MV-4-11 (cell line): Measurements from ENCODE around the gene PCIF1.
"Not testable (repeated sequence)": the region's sequence is repeated elsewhere in the genome, so short reads cannot be mapped to it uniquely, and the experiment has no call there.

Experiments used
- DNase-seq: peaks from one replicate; lab custom pipeline; 2025; lab: John Stamatoyannopoulos, UW

Gene PCIF1

DNA sequence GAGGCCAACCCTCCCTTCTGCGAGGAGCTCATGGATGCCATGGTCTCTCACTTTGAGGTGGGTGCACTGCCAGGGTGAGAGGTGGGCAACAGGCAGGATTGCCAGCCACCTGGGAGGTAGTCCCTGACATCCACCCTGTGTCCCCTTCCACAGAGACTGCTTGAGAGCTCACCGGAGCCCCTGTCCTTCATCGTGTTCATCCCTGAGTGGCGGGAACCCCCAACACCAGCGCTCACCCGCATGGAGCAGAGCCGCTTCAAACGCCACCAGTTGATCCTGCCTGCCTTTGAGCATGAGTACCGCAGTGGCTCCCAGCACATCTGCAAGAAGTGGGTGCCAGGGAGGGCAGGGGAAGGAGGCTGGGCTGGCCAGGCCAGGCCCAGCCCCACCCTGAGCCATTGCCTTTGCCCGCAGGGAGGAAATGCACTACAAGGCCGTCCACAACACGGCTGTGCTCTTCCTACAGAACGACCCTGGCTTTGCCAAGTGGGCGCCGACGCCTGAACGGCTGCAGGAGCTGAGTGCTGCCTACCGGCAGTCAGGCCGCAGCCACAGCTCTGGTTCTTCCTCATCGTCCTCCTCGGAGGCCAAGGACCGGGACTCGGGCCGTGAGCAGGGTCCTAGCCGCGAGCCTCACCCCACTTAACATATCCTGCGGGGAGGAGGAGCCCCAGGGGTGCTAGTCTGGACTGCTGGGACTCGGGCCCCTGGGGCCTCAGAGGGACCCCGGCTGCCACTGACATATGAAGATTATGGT, 12.8 kb downstream of the PCIF1 start:
- DNase-seq = no peak

DNA sequence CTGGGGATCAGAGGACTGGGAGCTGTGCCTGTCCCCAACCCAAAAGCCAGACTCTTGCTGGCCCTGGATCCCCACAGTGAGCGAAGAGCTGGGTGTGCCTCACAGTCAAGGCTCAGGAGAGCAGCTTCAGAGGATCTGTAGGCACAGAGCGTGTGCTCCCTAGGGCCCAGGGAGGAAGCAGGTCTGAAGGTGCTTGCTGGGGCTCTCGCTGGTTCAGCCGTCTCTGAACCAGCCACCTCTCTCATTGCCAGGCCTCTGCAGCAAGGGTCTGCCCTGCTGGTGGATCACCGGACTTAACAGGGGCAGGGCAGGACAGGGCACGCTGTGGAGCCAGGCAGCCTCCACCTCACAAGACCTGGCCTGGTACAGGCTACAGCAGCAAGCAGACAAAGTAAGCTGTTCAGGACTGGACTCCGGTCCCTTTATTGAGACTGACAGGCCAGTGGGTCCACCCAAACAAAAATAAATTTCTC, 13.8 kb downstream of the PCIF1 start:
- DNase-seq = no peak

DNA sequence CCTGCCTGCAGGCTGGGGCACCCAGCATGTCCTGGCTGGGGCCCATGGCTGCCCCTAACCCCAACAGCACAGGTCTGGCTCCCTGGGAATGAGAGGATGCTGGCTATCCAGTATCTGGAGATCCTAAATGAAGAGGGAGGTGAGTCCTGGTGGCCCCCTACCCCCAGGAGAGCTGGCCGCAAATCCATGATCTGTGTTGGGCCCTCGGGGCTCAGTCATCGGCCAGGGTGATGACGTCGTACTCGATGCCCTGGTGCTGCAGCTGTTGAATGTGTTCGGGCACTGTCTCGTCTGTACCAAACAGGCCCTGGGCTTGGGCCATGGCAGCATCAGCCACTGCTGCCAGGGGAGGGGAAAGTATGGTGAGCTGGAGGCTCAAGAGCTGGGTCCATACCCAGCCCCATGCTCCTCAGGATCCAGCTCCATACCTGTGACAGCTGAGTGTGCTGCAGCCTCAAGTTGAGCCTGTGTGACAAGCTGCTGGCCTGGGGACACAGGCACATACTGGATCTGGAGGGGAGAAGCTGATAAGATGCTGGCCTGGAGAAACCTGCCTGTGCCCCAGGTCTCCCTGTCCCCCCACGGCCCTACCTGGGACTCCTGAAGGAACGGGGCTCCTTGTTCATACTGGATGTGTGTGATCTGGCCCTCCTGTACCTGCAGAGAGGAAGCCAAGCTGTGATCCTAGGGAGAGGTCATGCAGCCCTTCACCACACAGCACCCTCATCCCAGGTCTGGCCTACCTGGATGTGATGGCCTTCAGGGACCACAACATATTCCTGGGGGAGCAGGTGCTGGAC, 14.5 kb downstream of the PCIF1 start:
- DNase-seq = no peak

DNA sequence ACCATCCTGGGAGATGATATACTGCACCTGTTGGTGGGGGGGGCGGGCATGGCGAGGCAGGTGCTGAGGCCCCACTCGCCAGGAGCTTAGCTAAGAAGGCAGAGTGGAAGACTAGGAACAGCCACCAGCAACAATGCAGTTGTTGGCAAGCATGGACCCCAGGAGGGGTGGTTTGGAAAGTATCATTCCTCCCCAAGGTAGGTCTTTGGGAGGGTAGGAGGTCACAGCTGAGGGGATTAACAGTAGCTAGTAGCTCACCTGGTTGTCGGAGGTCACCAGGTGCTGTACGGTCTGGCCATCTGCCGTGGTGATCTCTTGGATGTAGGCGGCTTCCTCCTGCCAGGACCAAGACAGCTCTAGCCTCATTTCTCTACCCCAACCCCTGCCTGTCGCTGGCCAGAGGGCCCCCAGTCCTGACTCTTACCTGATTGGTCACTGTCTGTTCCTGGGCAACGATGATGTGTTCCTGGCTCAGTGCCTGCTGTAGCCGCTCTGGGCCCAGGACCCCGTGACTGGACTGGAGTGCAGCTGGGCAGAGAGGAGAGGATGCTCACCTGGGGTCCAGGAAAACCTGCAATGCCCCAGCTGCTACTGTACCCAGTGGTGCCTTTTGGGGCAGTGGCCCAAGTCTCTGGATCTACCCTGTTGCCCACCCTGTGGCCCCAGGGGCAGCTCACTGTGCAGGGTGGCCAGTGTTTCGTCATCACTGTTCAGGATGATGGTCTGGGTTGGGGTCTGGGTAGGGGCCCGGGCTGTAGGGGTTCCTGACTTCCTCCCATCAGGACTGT, 15.3 kb downstream of the PCIF1 start:
- DNase-seq = no peak

DNA sequence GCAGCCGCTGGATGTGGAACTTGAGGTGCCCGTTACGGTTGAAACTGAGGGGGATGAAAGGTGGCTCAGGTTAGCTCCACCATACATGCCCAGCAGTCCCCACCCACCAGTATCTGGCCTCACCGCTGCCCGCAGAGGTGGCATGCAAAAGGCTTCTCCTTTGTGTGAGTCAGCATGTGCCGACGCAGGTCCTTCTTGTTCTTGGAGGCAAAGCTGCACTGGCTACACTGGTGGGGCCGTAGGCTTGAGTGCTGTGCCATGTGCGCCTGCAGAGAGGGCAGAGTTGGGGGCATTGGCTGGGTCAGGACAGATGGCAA, 15.8 kb downstream of the PCIF1 start:
- DNase-seq = no peak

DNA sequence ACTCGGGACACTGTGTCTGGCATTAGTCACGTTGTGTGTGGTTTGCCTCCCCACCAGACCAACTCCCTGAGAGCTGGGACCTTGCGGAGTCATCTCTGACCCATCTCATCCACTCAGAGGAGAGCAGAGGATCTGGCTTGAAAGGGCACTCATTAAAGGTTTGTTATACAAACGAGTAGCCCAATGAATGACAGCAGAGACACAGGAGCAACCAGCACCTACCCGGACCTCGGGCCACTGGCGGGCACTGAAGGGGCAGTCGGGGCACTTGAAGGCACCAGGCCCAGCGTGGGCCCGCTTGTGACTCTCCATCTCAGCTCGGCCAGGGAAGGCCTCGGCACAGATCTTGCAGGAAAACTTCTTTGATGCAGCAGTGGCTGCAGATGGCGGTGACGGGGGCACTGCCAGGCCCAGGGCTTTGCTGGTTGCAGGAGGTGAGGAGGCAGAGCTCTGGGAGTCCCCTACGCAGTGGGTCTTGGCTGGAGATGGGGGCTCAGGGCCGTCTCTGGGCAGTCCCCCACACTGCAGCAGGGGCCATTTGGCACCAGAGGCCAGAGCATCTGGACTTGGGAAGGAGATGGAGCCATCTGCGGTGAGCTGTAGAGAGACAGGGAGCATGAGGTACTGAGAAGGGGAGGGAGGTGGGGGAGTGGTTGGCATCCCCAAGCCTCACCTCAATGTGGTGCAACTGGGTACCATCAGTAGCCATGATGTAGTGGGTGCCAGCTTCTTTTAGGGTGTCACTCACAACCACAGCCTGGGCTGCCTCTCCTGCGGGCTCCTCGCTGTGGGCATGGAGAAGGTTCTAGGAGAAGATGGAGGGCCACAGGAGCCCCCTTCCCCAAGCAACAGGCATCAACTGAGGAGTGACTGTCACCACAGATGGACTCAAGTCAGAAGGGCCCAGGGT, 17.7 kb downstream of the PCIF1 start:
- no peak for DNase-seq

DNA sequence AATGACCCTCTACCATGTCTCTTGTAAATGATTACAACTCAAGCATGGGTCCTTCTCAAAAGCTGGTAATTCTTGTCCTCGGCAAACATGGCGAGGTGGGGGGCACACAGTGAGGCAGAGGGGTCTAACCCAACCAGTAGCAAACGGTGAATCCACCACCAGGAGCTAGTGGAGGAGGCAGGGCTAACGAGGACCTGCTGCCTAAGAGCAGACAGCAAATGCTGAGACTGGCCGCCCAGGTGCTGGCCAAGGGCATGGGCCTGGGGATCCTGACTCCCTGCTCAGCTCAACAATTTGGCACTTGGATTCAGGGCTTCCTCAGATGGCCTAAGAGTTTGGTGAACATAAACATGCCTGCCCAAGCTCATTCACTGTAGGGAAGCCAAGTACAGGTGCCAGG, 18.4 kb downstream of the PCIF1 start:
- no peak for DNase-seq

DNA sequence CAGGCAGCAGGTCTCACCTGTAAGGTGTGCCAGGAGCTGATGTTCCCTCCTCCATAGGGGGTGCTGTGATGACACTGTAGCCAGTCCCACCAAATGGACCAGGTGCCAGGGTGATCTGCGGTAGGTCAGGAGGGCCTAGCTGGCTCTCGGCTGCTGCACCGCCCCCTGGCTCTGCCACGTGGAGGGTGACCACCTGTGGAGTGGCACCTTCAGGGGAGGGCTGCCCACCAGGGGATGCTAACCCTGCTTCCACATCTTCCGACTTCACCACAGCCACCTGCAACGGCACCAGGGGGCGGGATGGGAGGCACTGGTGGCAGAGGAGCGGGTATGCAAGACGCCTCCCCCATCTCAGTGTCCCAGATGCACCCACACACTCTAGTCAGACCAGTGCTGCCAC, 19.2 kb downstream of the PCIF1 start:
- no peak for DNase-seq

DNA sequence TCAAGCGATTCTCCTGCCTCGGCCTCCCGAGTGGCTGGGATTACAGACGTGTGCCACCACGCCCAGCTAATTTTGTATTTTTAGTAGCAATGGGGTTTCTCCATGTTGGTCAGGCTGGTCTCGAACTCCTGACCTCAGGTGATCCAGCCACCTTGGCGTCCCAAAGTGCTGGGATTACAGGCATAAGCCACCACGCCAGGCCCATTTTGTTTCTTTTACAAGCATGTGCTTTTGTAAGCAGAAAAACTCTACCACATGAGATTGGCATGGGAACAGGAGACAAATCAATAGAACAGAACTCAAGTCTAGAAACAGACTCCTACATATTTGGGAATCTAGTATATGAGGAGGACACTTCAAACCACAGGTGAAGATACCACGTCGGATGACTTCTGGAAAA, 21.8 kb downstream of the PCIF1 start:
- DNase-seq = not testable (repeated sequence)

DNA sequence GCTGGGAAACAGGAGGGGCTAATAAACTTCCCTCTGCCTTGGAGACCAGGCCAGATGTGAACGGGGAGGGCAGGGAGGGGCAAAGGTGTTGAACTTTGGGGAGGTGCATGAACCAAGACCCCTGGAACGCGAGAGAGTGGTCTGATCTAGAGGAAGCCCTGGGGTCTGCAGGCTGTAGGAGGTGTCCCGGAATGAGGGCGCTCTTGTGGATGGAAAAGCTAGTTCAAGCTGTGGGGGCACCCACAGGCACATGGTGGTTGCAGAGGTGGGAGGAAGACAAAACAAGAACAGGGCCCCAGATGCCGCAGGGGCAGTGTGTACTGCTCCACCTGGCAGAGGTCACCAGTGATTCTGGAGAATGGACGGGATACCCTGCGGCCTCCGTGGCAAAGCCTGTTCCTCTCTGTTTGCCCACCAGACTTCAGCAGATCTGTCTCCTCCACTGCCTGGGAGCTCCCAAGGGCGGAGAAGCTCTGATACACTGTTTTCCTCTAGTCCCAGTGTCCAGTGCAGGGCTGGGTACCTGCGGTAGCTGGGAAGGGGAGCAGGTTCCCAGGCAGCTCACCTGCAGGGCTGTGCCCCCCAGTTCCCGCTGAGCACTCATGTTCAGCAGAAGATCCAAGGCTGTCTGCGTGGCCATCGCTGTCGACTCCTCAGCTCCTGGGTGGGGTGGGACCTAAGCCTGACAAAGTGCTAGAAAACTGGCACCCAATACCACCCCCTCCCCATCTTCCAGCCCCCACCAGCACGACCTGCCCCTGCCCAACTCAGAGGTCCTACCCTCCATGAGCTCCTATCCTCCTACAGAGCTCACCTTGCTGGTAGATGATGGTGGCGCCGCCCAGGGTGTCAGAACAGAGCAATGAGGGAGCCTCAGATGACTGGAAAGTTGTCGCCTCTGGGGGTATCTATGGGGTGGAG, 22.8 kb downstream of the PCIF1 start:
- DNase-seq = no peak

DNA sequence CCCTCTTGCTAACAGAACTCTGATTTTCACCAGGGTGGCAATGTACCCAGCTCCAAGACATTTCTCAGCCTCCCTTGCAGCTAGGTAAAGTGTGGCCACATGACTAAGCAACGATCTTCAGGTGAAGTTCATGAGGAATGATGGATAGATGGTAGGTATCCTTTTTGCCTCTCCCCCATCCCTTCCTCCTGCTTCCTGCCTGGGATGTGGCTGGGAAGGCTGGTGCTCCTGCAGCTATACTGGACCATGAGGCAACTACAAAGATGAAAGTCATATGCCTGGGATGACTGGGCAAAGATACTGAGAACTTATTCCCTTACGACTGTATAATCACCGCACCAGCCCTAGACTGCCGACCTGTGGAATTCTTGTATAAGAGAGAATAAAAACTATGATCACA, 24.1 kb downstream of the PCIF1 start:
- DNase-seq = no peak

DNA sequence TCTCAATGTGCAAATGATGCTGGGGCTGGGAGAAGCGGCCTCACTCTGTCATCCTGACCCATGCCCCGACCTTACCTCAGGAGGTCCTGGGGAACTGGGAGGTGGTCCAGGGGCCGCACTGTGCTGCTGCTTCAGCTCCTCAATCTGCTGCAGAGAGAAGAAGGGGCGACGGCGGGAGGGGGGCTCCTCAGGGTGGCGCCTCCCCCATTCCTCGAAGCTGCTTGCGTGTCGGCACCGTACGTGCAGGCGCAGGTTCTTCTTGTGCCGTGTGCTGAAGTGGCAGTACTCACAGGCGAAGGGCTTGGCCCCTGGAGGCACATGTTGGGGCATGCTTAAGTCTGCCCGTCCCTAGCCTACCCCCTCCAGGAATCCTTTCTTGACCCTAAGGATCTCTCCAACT, 24.6 kb downstream of the PCIF1 start:
- DNase-seq = no peak

DNA sequence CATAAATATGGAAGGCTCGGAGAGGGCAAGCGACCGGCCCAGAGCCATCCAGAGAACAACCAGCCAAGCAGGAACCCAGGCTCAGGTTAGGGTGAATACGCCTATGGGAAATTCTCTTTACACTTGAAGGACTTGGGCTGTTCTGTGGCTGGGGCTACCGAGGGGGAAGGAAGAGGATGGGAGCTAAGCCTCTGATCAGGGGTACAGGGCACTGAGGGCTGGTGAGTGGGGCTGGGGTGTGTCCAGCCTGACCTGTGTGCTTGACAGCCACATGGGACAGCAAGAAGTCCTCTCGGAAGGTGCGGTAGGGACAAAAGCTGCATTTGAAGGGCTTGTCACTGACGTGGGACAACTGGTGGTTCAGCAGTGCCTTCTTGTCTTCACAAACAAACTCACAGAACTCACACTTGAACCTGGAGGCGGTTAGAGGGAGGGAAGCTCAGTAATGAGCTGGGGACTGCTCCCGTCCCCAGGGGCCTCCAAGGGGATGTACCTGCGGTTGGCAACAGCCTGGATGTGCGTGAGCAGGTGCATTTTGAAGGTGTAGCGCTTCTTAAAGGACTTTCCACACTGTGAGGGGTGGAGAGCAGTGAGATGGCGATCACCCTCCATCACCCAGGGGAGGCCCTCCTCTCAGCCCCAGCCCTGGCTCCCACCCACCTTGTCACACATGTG, 25.6 kb downstream of the PCIF1 start:
- no peak for DNase-seq

DNA sequence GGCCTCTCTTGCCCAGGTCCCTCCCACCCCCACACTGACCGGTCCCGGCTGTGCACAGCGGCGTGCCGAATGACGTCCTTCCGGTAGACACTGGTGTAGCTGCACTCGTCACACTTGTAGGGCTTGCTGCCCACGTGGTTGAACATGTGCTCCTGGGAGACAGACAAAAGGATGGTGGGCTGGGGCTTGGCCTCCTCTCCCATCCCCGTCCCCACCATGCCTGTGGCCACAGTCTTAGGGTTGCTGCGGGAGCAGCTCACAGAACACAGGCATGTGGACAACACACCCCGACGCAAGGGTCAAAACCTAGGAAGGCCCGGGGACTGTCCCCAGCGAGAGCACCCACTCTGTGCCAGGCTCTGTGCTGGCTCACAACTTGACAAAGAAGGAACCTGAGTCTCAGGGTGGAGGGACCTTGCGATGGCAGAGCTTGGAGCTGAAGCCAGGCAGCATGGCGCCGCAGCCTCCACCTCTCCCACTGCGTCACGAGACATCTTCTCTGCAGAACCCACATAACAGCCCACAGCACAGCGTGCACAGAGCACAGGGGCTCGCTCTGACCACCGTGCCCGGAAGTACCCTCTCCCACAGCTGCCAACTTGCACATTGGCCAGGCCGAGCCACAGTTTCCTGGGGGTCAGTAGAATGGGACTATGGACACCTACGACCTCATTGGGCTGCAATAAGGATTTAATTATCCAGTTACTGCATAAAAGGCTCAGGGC, 27.7 kb downstream of the PCIF1 start:
- DNase-seq = no peak

DNA sequence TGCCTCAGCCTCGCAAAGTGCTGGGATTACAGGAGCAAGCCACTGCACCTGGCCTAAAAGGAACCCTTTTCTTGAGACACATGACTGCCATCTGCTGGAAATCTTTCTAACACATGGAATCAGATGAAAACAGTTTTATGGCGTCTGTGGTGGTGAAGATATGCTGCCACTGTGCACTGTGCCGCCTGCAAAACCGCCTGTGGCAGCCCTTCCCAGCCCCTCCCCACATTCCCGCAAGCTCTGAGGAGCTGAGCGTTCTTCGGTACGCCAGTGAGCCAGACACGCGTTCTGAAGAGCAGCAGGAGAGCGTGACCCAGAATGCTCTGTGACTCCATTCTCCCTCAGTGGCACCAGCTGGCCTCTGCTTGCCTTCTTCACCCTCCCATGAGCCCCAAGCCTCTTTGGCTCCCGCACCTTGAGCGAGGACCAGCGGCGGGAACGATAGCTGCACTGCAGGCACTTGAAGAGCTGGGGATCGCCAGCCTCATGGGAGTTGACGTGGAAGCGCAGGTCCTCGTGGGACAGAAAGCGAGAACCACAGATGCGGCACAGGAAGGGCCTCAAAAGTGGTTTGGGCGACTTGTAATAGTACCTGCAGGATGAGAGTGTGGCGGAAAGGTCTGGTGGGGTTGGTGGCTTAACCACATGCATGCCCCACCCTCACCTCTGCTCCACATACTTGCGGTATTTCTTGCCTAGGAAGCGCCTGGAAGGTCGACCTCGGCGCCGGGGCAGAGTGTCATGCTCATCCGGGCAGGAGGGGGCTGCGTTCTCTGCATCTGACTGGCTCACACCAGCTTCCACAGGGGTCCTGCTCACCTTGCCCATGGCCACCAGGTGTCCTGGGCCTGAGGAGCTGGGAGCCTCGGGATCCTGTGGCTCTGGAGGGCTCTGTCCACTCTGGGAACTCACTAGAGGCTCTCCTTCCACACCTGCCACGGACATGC, 28.8 kb downstream of the PCIF1 start:
- peak; percentile 38 for DNase-seq

DNA sequence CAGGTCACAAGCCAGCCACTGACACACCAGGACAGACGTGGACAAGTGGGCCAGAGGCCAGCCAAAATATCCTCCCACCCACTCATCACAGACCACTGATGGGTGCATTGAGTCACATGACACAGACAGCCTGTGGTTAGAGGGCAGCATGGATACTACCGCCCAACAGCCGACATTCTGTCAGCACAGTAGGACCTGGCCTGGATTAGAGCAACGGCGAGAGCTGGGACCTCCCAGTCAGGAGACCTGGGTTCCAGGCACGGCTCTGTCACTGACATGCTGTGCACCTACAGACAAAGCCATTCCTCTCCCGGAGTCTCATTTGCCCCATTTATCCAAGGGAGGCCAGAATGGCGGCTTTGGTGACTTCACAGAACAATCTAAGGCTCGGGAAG, 29.5 kb downstream of the PCIF1 start:
- no peak for DNase-seq

DNA sequence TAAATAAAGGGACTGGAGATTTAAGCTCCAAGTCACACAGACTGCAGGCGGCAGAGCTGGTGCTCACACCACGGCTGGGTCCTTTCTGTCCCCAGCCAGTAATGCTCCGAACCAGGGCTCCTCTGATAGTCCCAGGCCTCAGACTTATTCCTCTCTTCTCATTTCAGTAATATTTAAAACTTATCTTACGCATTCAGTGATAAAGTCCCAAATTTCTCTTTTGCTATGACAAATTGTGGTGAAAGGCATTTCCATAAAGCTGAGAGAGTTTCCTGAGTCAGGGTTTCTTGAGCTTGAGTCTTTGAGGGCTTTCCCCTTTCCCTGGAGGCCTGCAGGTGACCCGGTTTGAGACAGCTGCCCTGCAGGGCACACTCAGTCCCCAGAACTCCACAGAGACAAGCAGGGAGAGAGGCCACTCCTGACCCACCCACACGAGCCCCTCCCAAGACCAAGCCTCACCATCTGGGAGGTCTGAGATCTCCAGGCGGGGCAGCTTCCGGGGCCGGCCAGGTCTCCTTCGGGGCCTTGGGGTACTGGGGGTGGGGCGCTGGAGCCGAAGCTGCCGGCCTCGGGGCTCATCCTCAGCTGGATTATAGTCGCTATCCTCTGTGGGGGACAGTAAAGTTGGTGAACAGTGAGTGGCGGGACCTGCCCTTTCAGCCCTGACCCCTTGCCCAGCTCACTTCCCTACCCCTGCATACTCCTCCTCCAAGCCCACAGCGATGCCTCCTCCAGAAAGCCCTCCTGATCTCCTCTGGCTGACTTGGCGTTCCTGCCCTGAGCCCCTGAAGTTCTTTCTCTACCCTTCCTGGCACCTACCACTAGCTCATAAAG, 30.9 kb downstream of the PCIF1 start:
- no peak for DNase-seq
